SU-DHL-6 (cell line): ENCODE data around the gene NKPD1.

ENCODE experiments used
- H2AFZ ChIP-seq: fragments of 200-600 bp; sonication (generic); 2 replicates; pipeline ENCODE4 v1.6.1; 2014; ENCODE audit warnings: low read depth, mild to moderate bottlenecking, moderate library complexity, mixed read lengths, antibody characterized with exemption, low read length; ENCODE audit not compliant: severe bottlenecking
- H3F3A ChIP-seq: fragments of 200-600 bp; shearing (Covaris generic); 2 replicates; pipeline ENCODE4 v1.6.0; 2016; ENCODE audit warnings: antibody characterized with exemption, mild to moderate bottlenecking; ENCODE audit not compliant: insufficient read depth
- H3K27ac ChIP-seq: fragments of 200-600 bp; sonication (generic); 2 replicates; pipeline ENCODE4 v1.5.1; 2016; ENCODE audit warnings: low read depth, mild to moderate bottlenecking, low read length, moderate library complexity, mixed read lengths
- H3K27me3 ChIP-seq: fragments of 200-600 bp; sonication (generic), shearing (Covaris generic); 2 replicates; pipeline ENCODE4 v1.6.0; 2014; ENCODE audit warnings: mild to moderate bottlenecking, low read length
- H3K36me3 ChIP-seq: fragments of 200-600 bp; sonication (generic); 2 replicates; pipeline ENCODE4 v1.6.1; 2014; ENCODE audit warnings: mild to moderate bottlenecking, low read length, mixed read lengths
- H3K4me2 ChIP-seq: fragments of 300-600, 200-600 bp; shearing (Covaris generic), sonication (generic); 2 replicates; pipeline ENCODE4 v1.6.0; 2014; ENCODE audit warnings: low read length, low read depth, mild to moderate bottlenecking; ENCODE audit not compliant: poor library complexity, severe bottlenecking
- H3K4me3 ChIP-seq: fragments of 200-600 bp; sonication (generic); 2 replicates; pipeline ENCODE4 v1.5.1; 2014; ENCODE audit warnings: antibody characterized with exemption, low read length, mild to moderate bottlenecking, mixed read lengths; ENCODE audit not compliant: insufficient read depth, poor library complexity, severe bottlenecking
- H3K79me2 ChIP-seq: fragments of 200-600 bp; sonication (generic); 2 replicates; pipeline ENCODE4 v1.6.1; 2014; ENCODE audit warnings: mild to moderate bottlenecking, low read length, moderate library complexity; ENCODE audit not compliant: insufficient read depth
- H3K9ac ChIP-seq: fragments of 200-600 bp; sonication (generic); 2 replicates; pipeline ENCODE4 v1.7.0; 2014; ENCODE audit warnings: mild to moderate bottlenecking, low read length
- H3K9me2 ChIP-seq: fragments of 200-600 bp; sonication (generic); replicated peaks from 2 replicates; pipeline ENCODE4 v1.6.1; 2014; ENCODE audit warnings: low read length; ENCODE audit not compliant: insufficient read depth
- H3K9me3 ChIP-seq: fragments of 200-600 bp; sonication (generic); 2 replicates; pipeline ENCODE4 v1.6.1; 2014; ENCODE audit warnings: low read length, mixed read lengths; ENCODE audit not compliant: insufficient read depth
- H4K20me1 ChIP-seq: fragments of 200-600 bp; sonication (generic); 2 replicates; pipeline ENCODE4 v1.6.1; 2014; ENCODE audit warnings: low read depth, mild to moderate bottlenecking, antibody characterized with exemption, low read length, moderate library complexity, mixed read lengths
- EZH2phosphoT487 ChIP-seq: fragments of 200-600 bp; sonication (generic), shearing (Covaris generic); conservative IDR thresholded peaks from 2 replicates; pipeline ENCODE4 v1.6.1; 2018; ENCODE audit warnings: mild to moderate bottlenecking, antibody characterized with exemption, low read length, moderate library complexity, mixed read lengths
- TF ChIP-seq, protein P1 (sequence below): fragments of 200-600 bp; sonication (generic); IDR thresholded peaks from one replicate; pipeline ENCODE4 v1.5.1; 2017; ENCODE audit warnings: antibody characterized with exemption, mild to moderate bottlenecking, low read length, moderate library complexity; ENCODE audit not compliant: insufficient read depth, poor library complexity, severe bottlenecking

Gene NKPD1

GRCh38 chr19:45179072-45179891, 18.5 kb upstream of the NKPD1 start:
- peak overlapping the region; percentile 90 for H2AFZ ChIP-seq

GRCh38 chr19:45178262-45179071, 17.7 kb upstream of the NKPD1 start, which contains the start of gene BLOC1S3:
TSS of gene BLOC1S3 (plus strand) at chr19:45178784. CDS start at chr19:45179297, 513 bp downstream.
- no peak for TF ChIP-seq EZH2phosphoT487
- TF ChIP-seq, protein P1, sequence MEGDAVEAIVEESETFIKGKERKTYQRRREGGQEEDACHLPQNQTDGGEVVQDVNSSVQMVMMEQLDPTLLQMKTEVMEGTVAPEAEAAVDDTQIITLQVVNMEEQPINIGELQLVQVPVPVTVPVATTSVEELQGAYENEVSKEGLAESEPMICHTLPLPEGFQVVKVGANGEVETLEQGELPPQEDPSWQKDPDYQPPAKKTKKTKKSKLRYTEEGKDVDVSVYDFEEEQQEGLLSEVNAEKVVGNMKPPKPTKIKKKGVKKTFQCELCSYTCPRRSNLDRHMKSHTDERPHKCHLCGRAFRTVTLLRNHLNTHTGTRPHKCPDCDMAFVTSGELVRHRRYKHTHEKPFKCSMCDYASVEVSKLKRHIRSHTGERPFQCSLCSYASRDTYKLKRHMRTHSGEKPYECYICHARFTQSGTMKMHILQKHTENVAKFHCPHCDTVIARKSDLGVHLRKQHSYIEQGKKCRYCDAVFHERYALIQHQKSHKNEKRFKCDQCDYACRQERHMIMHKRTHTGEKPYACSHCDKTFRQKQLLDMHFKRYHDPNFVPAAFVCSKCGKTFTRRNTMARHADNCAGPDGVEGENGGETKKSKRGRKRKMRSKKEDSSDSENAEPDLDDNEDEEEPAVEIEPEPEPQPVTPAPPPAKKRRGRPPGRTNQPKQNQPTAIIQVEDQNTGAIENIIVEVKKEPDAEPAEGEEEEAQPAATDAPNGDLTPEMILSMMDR, result no peak
- H3K9ac ChIP-seq, result peak within 1 kb of the TSS; percentile 78
- H3K4me3 ChIP-seq, result peak within 1 kb of the TSS; percentile 90
- no peaks in the 10 kb centered on the region for H3K9me3 ChIP-seq
- H3K79me2 ChIP-seq, result peaks cover 21% of the 10 kb centered on the region; the same call in 1 of the 2 replicates
- H3K9me2 ChIP-seq, result no peaks in the 10 kb centered on the region
- no peaks in the 10 kb centered on the region for H3K36me3 ChIP-seq
- H3K27ac ChIP-seq, result peak within 1 kb of the TSS; percentile 65
- no peaks in the 10 kb centered on the region for H3K27me3 ChIP-seq
- H2AFZ ChIP-seq, result peak within 1 kb of the TSS; percentile 90
- H4K20me1 ChIP-seq, result no peaks in the 10 kb centered on the region
- H3F3A ChIP-seq, result no peaks in the 10 kb centered on the region
- H3K4me2 ChIP-seq, result peak within 1 kb of the TSS; percentile 86

More at GRCh38 chr19:45179072-45179891, 18.5 kb upstream of the NKPD1 start:
- no peak for TF ChIP-seq EZH2phosphoT487
- TF ChIP-seq, protein P1, result no peak
- H3K79me2 ChIP-seq, result peaks cover 21% of the 10 kb centered on the region; the same call in 1 of the 2 replicates
- H3K27me3 ChIP-seq, result no peaks in the 10 kb centered on the region
- H3F3A ChIP-seq, result no peaks in the 10 kb centered on the region
- H3K36me3 ChIP-seq, result no peaks in the 10 kb centered on the region
- H4K20me1 ChIP-seq, result no peaks in the 10 kb centered on the region
- H3K9ac ChIP-seq, result peak overlapping the region; percentile 73
- no peaks in the 10 kb centered on the region for H3K9me2 ChIP-seq
- H3K9me3 ChIP-seq, result no peaks in the 10 kb centered on the region
- peak overlapping the region; percentile 90 for H3K4me3 ChIP-seq
- peak overlapping the region; percentile 79 for H3K4me2 ChIP-seq
- peak overlapping the region; percentile 65 for H3K27ac ChIP-seq

- Histone ChIP-seq H3K79me2 (peaks cover 21% of the 10 kb centered on the region; the same call in 1 of the 2 replicates), H3K9ac (peak within 1 kb of the TSS; percentile 78), H3K27ac (peak within 1 kb of the TSS; percentile 65), H3K36me3 (no peaks in the 10 kb centered on the region), H2AFZ (peak within 1 kb of the TSS; percentile 90), H3K4me2 (peak within 1 kb of the TSS; percentile 86), H3F3A (no peaks in the 10 kb centered on the region), H3K4me3 (peak within 1 kb of the TSS; percentile 90), H4K20me1 (no peaks in the 10 kb centered on the region), H3K9me3 (no peaks in the 10 kb centered on the region), H3K9me2 (no peaks in the 10 kb centered on the region), H3K27me3 (no peaks in the 10 kb centered on the region)
- no peak for TF ChIP-seq EZH2phosphoT487
- TF ChIP-seq, protein P1, result no peak
Observed at GRCh38 chr19:45177817-45178261, 17.1 kb upstream of the NKPD1 start, which contains the start of gene TRAPPC6A. TSS of gene TRAPPC6A (minus strand) at chr19:45178237. CDS start at chr19:45178218, 19 bp downstream.
